PC-3 (cell line): ENCODE results near the gene PDCD5.

ENCODE experiments used
- CTCF ChIP-seq: fragments of 300-600 bp; sonication (generic); conservative IDR thresholded peaks from 2 replicates; pipeline ENCODE4 v1.5.1; 2017; ENCODE audit warnings: antibody characterized with exemption, low read depth, mild to moderate bottlenecking, low read length
- EZH2 ChIP-seq: fragments of 300-600 bp; sonication (generic); IDR thresholded peaks from one replicate; pipeline ENCODE4 v1.6.1; 2017; ENCODE audit warnings: antibody characterized with exemption, mild to moderate bottlenecking, low read length; ENCODE audit not compliant: unreplicated experiment

GRCh38 chr19:32613008-32613407 lies 32.0 kb downstream of the PDCD5 start:
- TF ChIP-seq CTCF (no peak), EZH2 (no peak)
